Activated T-cell treated with anti-CD3 and anti-CD28 coated beads for 48 hours (primary cell): ENCODE data around the gene ETV3L.
"Not testable (repeated sequence)": the region's sequence is repeated elsewhere in the genome, so short reads cannot be mapped to it uniquely, and the experiment has no call there.

Source experiments
- DNase-seq: peaks from one replicate; pipeline ENCODE4 v3.0.0-alpha.2; 2020; ENCODE audit warnings: low read depth

The ETV3L gene

DNA sequence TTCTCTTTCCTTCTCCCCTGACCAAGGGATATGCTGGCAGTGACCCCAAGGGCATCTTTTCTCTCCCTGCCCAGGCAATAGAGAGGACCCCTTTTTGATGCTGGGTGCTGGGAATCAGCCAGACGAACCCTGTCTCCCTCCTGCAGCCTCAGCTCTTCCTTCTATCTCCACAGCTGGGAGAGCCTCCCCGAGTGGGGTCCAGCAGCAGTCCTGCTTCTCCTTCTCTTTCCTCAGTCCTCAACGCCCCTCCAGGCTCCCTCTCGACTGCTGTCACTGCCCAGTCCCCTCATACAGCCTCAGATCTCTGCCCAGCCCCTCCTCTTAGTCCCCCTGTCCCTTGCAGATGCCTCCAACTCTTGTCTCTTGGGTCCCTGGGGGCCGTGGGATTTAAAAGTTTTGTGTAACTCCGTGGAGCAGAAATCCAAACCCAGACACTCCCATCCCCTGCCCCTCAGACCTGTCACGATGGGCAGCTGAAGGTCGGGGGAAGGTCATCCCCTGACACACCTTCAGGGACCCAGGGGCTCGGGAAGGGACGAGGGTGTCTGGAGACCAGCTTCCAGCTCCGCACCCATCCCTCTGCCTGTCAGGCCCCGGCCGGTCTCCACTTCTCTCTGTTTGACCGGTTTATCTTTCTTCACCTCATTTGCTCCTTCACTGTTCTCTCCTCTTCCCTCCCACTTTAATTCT, 5.8 kb upstream of the ETV3L start:
- DNase-seq = no peak

DNA sequence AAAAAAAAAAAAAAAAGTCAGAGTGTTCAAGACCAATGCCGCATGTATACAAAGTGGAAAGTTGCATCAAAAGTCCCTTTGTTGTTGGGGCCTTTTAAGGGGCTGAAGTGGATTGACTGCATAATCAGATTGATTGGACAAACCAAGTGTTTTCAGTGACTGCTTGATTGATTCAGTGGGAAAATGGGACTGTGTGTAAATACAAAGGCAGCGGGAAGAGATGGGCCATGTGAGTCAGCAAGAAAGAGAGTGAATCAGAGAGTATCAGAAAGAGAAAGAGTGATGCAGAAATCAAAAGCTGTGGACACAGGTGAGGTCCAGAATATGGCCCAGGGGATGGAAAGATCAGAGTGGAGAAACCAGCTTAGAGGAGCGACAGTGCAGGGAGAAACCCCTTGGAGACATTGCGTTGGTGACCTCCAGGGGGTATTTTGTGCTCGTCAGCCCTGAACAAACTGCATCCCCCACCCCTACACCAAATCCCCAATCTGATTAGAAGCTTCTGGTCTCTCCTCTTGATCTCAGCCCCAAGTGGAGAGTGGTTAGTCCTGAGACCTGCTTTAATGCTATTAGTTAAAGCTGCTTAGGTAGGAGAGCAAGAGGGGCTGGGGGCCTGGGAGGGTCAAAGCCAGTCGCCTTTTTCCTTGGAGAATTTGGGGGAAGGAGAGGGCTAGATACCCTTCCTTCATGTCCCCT, 5.1 kb upstream of the ETV3L start:
- no peak for DNase-seq

DNA sequence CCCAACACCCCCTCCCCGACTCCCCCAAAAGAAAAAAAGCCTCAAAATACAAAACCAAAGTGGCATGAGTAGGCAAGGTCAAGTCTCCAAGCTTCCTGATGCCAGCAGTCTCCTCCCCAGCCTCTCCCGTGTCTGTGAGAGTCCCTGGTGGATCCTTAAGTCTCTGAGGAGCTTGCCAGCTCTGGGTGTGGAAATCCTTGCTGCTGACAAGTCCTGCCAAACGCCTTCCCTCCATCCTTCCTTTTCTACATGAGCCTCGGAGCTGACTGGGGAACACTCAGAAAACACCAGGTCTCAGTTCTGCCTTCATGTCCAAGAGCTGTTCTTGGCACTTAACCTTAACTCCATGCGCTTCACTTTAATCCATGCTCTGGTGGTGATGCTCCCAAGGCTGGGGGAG, 3.7 kb upstream of the ETV3L start:
- DNase-seq = no peak

DNA sequence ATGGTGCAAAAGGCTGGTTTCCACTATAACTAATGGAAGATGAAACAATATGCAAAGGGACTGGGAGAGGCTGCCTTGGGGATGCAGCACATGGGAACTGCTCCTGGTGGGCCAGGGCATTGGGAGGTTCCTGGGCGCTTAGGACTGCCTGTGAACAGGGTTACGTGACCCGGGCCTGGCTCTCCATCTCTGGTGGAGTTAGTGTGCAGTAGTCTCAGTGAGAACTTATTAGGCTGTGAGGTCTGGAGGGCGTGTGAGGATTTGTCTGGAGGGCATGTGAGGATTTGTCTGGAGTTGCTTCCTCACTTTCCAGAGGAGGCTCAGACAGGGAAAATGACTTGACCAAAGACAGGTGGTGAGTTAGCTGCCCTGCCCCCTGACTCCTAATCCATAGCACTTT, 1.5 kb upstream of the ETV3L start:
- no peak for DNase-seq

DNA sequence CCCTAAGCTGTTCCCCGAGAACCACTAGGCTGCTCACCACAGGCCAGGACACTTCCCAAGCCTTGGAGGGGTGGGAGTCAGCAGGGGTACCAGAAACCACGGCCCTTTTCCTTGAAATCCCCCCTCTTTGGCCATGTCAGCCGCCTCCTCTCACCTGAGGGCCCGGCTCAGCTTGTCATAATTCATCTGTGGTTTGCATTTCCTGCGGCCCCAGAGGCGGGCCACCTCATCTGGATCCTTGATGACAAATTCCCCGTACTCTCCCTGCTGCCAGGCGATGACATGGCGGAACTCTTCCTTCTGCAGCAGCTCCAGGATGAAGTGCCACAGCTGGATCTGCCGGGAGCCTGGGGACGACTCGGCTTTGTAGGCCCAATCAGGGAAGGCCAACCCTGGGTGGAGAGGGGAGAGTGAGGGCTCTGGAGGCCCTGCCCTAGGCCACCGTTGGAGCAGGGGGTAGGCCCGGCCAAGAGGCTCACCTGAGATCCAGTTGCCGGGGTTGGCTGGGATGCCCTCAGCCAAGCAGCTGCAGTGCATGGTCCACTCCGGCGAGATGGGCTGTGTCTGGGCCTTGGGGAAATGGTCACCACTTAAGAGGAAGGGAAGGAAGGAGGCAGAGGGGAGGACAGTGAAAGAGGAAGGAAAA, 498 bp downstream of the ETV3L start:
- not testable (repeated sequence) for DNase-seq

DNA sequence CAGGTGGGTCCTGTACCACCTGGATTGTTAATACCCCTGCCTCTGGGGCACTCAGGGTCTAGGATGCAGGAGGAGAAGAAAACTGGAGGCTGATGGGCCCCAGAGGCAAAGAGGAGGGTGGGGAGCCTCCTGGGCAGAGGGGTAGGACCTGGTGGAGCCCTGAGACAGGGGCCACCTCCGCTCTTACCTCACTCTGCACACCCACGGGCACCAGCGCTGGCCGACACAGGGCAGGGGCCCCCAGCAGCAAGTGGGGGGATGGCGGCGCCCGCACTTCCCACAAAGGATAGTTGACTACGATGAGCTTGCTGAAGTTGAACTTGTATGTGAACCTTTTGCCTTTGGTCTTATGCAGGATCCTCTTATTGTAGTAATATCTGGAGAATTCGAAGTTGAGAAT, 1.1 kb downstream of the ETV3L start:
- DNase-seq = no peak

DNA sequence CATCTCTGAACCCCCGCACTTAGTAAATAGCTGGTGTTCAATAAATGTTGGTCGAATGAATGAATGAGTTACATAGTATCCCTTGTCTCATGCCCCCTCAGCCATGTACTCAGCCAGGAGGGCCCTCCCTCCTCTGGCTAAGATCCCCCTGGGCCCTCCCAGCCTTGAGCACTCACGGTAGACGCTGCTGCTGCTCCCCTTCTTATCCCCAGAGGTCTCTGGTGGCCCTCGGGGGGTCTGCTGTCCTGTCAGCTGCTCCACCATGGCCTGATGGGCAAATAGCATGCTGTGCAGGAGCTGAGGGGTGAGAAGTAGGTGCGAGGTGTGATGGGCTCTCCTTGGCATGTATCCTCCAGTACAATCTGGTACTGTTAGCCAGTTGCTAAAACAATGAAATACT, 1.9 kb downstream of the ETV3L start:
- no peak for DNase-seq

DNA sequence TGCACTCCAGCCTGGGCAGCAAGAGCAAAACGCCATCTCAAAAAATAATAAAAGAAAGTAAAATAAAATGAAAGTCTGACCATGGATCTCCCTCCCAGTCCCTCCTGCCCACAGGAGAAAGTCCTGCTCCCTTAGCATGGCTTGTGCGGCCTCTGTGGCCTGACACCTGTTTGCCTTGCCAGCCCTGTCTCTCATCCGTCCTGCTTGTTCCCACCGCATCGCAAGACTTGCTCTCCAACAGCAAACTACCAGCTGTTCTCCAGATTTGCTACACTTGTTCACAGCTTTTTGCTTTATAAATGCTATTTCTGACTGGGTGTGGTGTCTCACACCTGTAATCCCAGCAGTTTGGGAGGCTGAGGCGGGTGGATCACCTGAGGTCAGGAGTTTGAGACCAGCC, 2.7 kb downstream of the ETV3L start:
- no peak for DNase-seq

DNA sequence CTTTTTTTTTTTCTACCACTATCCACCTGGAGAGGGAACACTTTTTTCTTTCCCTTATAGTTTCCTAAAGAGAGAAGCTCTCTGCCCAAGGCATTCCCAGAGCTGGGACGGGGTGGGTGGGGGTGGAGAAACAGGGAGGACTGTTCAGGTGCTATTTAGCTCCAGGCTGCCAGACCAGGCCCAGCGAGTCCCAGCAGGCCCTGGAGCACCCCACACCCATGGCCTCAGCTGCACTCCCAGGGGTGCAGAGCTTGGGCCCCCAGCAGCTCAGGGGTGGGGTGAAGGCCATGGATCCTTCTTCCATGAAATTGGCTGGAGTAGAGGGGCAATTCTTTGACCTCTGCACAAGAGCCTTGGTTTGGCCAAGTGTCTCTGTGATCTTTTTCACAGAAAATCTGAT, 4.1 kb downstream of the ETV3L start:
- no peak for DNase-seq

DNA sequence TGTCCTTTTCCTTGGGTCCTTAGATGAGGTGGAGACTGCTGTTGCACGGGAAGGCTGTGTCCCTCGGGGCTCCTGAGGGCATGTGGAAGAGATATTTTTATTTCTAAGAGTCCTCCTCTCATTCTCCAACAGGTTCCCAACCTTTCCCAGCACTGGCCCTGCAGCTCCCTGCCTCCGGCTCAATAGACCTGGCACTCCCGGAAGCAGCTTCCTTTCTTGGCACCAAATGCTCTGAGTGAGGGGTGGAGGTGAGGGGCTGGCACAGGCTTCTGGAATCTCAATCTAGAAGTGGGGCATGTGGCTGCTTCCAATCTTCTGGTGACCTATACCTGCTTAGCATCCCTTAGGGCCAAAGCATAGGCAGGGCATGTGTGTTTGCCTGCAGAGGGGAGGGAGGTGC, 4.5 kb downstream of the ETV3L start:
- DNase-seq = no peak

DNA sequence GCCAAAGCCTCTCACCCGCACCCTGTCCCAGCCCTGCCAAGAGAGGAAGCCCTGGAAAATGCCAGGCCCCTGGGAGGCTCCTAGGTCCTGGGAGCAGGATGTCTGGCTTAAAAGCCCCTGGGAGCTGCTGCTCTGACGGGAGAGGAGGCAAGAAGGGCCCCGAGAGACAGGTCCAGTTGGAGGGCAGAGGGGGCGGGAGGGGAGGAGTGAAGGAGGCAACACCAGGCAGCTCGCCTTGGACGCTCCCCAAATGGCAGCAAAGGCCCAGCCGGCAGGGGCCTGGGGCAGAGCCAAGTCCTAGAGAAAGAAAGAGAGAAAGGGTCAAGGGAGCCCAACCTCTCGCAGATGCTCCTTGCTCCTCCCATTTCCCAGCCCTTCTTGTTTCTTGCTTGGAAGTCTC, 6.8 kb downstream of the ETV3L start:
- DNase-seq = no peak

DNA sequence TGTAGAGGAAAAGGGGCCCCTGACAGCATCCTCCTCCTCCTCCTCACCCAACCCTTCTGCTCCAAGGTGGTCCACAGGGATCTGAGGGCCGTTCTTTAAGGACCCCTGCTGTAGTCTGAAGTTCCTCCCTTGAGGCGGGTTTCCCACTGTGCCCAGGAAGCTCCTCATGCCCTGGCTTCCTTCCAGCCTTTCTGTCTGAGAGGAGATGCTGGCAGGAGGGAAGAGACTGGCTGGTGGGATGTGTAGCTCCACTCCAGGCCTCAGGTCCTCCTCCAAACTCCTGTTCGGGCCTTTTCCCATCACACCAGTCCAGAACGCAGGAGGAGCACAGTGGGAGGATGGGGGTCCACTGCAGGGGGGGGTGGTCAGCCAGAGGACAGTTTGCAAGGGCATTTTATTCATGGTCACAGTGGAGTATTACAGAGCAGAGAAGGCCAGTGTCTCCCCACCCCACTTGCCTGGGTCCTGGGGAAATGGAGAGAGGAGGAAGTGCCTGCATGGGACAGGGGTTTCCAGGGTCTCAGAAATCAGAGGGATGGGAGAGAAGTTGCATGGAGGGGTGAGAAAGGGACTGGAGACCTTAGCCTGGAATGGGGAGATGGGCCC, 7.8 kb downstream of the ETV3L start:
- no peak for DNase-seq

DNA sequence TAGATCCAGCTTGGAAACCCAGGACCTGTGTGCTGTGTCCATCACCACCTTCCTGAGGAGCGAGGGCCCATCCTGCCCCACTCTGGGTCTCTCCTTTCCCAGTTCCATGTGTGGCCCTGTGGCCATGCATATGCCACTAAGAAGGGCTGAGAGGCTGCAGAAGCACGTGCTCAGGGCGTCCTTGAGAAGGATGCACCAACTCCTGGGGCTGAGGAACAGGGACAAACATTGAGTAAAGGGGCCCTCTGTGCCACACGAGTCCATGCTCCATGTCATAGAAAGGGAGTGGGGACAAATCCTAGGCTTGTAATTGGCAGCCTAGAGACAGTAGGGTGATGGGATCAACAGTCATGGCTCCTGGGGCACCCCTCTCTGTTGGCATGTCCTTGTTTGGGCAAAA, 8.4 kb downstream of the ETV3L start:
- no peak for DNase-seq

DNA sequence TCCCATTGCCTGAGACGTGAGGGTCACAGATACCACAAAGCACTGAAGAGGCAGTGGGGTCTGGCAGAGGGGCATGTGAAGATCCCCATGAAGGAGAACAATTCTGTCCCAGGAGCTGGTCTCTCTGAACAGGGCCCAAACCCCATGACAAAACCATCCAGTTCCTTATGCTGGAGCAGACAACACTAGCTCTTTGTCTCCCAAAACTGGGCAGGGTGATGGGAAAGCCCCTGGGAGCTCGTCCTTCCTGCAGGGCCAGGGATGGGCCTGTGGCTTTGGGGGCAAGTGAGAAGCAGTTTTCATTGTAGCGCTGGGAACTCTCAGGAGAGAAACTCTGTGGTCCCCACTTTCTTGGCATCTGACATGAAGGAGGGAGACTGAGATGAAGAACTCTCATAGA, 8.8 kb downstream of the ETV3L start:
- DNase-seq = no peak

DNA sequence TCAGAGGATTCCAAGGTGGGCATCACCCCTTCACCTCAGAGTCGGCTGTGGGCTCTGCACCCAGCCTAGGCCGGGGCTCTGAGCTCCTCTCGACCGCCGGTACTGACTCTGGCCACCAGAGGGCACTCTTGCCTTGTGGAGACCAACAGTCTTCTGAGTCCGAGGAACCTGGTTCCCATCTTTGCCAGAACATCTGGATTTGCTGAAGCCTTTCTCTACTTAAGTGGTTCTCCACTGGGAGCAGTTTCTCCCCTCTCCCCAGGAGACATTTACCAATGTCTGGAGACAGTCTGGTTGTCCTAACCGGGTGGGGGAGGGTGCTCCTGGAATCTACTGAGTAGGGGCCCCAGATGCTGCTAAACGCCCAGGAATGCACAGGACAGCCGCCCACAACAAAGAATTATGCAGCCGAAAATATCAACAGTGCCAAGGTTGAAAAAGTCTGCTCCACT, 9.4 kb downstream of the ETV3L start:
- DNase-seq = peak; percentile 77

DNA sequence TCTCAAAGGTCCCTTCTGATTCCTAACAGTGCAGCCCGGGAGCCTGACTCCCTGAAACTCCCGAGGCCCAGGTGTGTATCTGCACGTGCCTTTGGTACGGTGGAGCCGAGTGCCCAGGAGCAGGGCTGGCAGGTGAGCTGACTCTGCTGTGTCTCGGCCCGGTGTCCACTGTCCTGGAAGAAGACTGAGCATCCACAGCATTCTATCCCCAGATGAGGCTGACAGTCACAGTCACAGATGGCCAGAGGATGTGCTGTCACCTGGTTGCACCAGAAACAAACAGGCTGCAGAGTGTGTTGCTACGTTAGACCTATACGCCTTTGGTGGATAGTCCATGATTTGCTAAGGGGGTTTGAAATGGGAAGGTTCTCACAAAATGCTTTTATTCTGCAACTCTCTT, 9.8 kb downstream of the ETV3L start:
- no peak for DNase-seq

DNA sequence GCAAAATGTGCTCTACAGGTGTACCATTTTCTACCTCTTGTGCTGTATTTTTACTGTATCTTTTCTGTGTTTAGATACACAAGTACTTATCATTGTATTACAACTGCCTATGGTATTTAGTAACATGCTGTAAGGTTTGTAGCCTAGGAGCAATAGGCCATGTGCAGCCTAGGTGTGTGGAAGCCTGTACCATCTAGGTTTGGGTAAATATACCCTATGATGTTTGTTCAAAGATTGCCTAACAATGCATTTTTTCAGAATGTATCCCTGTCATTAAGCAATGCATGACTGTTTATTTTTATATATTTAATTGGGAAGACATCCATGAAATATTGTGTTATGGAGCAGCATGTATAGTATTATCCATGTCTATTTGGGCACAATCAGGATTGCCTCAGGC, 11.0 kb downstream of the ETV3L start:
- DNase-seq = no peak

DNA sequence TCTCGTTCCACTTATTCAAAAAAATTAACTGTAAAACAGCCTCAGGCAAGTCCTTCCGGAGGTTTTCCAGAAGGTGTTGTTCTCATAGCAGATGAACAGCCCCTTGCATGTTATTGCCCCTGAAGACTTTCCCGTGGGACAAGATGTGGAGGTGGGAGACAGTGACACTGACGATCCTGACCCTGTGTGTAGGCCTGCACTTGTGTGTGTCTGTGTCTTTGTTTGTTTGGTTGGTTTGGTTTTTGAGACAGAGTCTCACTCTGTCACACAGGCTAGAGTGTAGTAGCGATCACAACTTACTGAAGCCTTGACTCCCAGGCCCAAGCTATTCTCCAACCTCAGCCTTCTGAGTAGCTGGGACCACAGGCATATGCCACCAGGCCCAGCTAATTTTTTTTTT, 12.6 kb downstream of the ETV3L start:
- DNase-seq = no peak

DNA sequence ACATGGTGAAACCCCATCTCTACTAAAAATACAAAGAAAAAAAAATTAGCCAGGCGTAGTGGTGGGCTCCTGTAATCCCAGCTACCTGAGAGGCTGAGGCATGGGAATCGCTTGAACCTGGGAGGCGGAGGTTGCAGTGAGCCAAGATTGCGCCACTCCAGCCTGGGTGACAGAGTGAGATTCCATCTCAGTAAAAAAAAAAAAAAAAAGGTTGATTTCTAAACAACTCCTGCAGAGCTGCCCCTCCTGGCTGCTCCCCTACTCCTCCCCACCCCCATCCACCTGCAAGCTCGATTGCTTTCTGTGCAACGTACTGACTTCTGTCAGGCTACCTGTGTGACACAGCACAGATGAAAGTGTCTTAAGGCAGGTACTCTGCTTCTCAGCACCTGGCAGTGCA, 13.3 kb downstream of the ETV3L start:
- DNase-seq = no peak

DNA sequence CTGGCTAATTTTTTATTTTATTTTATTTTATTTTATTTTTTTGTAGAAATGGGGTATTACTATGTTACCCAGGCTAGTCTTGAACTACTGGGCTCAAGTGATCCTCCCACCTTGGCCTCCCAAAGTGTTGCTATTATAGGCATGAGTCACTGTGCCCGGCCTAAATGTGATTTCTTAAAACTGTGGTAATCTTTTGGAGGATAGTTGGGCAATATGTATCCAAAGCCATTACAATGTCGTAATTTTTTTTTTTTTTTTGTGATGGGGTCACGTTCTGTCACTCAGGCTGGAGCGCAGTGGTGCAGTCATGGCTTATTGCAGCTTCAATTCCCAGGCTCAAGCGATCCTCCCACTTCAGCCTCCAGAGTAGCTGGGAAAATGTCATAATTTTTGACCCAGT, 14.2 kb downstream of the ETV3L start:
- no peak for DNase-seq

DNA sequence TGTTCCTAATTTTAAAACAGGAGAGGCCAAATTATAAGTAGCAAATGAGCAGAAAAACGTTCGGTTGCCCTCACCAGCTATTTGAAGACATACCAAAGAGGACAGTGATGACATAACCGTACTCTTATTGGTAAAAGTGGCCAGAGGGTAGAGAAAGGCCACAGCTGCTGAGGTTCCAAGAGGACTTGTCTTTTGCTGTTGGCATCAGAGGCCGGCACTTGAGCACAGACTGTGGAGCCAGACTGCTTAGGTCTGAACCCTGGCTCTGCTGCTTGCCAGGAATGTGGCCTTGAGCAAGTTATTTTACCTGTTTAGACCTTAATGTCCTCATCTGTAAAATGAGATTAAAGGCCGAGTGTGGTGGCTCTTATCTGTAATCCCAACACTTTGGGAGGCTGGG, 14.9 kb downstream of the ETV3L start:
- DNase-seq = no peak

DNA sequence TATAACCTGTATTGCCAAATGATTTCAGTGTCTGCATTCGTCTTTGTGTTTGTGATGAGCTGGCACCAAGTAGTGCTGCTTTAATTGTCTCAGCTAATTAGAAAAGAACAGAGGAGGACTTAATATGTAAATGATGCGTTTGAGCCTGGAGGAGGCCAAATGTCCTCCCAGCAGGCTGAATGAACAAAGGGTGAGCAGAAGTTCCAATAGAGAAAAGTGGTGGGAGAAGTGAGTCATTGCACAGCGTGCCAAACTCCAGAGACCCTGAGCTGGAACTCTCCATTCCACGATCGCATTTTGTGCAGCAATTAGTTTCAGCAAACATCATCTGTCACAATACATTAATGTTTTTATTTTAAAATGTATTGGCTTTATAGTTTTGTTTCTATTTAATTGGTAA, 17.9 kb downstream of the ETV3L start:
- no peak for DNase-seq

DNA sequence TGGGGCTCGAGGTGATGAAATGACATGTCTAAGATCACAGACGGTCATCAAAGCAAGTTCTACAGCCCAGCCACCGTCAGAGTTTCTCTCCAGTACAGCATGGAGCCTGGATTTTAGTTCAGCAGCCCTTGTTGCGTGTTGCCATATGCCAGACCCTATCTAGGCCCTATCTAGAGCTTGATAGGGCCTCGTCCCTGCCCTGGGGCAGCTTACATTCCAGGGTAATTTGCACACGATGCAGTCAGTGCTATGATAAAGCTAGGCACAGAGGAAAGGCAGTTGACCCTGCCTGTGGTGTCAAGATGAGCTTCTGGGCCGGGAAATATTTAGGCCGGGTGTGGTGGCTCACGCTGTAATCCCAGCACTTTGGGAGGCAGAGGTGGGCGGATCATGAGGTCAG, 18.9 kb downstream of the ETV3L start:
- no peak for DNase-seq
